ENCODE results near the gene CLEC18A.
A peak's percentile ranks its signal among the peaks of the same experiment; 100 is the strongest.
"Not testable (repeated sequence)": the region's sequence is repeated elsewhere in the genome, so short reads cannot be mapped to it uniquely, and the experiment has no call there.

Gene CLEC18A

DNA sequence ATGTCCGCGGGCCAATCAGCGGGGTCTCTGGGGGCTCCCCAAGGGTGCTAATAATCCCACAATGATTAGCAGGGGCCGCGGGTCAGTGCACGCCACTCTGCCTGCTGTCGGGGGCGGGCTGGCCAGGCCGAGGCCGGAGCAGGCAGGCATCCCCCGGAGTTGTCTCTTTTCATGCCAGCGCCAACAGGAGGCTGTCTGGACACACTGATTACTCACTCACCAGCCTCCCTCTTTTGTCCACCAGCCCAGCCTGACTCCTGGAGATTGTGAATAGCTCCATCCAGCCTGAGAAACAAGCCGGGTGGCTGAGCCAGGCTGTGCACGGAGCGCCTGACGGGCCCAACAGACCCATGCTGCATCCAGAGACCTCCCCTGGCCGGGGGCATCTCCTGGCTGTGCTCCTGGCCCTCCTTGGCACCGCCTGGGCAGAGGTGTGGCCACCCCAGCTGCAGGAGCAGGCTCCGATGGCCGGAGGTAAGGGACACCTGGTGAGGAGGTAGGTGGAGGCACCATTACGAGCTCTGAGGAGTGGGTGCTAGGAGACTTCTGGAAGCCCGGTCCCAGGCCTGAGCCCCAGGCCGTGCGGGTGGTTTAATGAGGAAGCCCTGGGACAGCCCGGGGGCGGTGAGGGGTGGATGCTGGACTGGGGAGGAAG lies at the start of gene CLEC18A:
Gene CLEC18A (plus strand): TSS at position 318 of the 655 bp plus-strand sequence. CDS start 33 bp downstream, at position 351.
- H3K4me3 Mint-ChIP-seq; H3K27ac Mint-ChIP-seq; DNase-seq; H3K36me3 Mint-ChIP-seq (ENCODE audit: low read depth); H3K4me1 Mint-ChIP-seq (ENCODE audit: low read depth); H3K27me3 Mint-ChIP-seq; H3K9me3 Mint-ChIP-seq: not testable (repeated sequence)

DNA sequence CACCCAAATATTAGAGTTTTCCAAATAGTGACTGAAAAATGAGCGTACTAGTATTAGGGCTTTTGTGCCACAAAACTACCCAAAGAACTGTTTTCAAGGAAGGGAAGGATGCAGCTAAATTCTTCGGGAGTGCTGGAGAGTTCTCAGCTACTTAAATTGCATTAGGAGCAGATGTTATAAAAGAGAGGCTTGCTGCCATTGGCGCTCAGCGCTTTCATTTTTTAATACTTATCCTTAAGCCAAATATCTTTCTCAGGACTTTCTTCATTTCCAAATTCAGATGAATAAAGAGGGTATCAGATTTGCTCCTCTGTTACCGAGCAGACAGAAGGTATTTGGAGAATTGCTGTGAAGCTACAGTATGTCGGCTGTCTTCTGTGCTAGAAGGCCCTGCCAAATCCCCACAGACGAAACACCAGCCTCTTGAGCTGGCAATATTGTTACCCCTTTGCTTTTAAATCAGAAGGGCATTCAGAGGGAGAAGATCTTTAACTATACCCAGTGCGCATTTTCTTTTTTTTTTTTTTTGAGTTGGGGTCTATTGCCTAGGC lies 47.2 kb upstream of the CLEC18A start:
- H3K27me3 Mint-ChIP-seq = no peaks in the 10 kb centered on the region
- H3K4me3 Mint-ChIP-seq = no peak overlapping the region
- H3K27ac Mint-ChIP-seq = no peak overlapping the region
- no peak for DNase-seq
- H3K4me1 Mint-ChIP-seq (ENCODE audit: low read depth) = no peaks in the 10 kb centered on the region
- no peaks in the 10 kb centered on the region for H3K9me3 Mint-ChIP-seq
- peaks cover 49% of the 10 kb centered on the region for H3K36me3 Mint-ChIP-seq (ENCODE audit: low read depth)

DNA sequence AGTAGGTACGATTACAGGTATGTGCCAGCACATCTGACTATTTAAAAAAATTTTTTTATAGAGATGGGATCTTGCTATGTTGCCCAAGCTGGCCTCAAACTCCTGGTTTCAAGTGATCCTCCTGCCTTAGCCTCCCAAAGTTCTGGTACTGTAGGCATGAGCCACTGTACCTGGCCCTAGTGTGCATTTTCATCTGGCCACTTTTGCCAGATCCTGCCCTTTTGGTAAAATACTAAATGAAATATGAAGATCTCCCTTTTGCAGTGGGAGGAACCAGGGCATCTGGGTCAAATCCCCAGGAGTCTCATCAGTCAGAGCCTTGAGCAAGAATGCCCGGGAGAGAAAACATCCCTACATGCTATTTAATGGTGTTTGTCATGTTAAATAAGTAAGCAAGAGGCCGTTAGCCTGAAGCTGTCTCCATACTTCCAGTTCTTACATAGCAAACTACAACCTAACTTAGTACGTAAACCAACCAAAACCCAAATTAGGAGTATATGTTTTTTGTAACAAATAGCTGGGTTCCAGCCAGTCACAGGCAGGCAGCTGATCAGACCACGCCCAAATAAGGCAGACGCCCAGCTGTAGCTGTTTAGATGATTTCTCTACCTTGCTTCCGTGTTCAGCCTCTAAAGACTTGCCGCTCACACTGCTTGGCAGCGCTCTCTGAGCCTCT lies 46.5 kb upstream of the CLEC18A start:
- H3K36me3 Mint-ChIP-seq (ENCODE audit: low read depth) = peaks cover 53% of the 10 kb centered on the region
- H3K4me3 Mint-ChIP-seq = no peak overlapping the region
- DNase-seq = no peak
- H3K27me3 Mint-ChIP-seq = no peaks in the 10 kb centered on the region
- no peaks in the 10 kb centered on the region for H3K9me3 Mint-ChIP-seq
- no peaks in the 10 kb centered on the region for H3K4me1 Mint-ChIP-seq (ENCODE audit: low read depth)
- no peak overlapping the region for H3K27ac Mint-ChIP-seq

DNA sequence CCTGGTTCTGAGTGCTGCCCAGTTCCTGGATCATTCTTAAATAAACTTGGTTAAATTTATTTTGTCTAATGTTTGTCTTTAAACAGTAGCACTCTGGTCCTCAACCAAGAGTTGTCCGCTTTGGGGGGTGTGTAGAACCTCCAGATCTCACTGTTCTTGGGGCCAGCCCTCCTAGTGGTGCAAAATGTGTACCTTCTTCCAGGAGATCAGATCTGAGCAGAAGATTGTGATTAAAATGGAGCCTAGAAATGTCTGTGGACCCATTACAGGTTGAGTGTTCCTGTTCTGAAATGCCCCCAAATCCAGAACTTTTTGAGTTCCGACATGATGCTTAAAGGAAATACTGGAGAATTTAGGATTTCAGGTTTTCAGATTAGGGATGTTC lies 46.0 kb upstream of the CLEC18A start:
- Mint-ChIP-seq H3K36me3 (ENCODE audit: low read depth) (peaks cover 53% of the 10 kb centered on the region), H3K9me3 (no peaks in the 10 kb centered on the region), H3K4me1 (ENCODE audit: low read depth) (no peaks in the 10 kb centered on the region), H3K4me3 (no peak overlapping the region), H3K27me3 (no peaks in the 10 kb centered on the region), H3K27ac (no peak overlapping the region)
- no peak for DNase-seq

DNA sequence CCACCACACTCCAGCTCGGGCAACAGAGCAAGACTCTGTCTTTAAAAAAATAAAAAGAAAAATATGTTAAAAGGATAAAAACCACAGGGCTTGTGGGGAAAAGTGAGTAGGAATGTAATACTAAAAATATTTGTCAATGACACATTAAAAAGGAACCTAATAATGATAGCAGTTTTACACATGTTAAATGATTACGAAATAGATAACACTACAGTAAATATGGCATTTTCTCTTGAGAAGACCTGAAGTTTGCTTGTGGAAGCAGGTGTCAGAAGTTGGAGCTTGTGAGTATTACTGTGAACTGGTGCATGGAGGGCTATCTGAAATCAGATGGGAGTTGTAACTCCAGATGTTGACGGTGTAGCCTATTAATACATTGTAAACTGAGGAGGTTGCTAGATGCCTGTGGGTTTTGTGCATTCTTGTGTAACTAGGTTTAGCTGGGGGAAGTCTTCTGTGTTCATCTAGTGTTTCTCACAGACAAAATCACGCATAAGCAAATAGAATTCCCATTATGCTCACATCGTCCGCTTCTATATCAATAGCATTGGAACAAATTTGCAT lies 44.2 kb upstream of the CLEC18A start:
- no peak for DNase-seq
- no peaks in the 10 kb centered on the region for H3K9me3 Mint-ChIP-seq
- peaks cover 51% of the 10 kb centered on the region for H3K36me3 Mint-ChIP-seq (ENCODE audit: low read depth)
- H3K27me3 Mint-ChIP-seq = no peaks in the 10 kb centered on the region
- H3K4me1 Mint-ChIP-seq (ENCODE audit: low read depth) = no peaks in the 10 kb centered on the region
- H3K4me3 Mint-ChIP-seq = no peak overlapping the region
- no peak overlapping the region for H3K27ac Mint-ChIP-seq

DNA sequence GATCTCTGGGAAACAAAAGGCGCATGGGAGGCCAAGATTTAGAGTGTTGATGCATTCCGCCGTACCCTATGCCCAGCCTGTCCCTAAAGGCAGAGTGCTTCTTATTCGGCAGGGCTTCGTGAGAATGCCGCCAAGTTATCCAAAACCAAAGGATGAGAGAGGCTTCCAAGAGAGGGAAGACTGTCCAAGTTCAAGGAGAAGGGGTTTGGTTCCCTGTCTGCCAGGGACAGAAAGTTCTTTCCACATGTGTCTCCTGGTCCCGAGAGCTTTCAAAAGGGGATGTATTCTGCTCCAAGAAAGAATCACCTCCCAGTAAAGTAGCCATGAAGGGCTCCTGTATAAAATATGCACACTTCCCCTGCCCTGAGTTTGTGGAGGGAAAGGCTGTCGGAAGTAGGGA lies 42.1 kb upstream of the CLEC18A start:
- no peak for DNase-seq
- no peaks in the 10 kb centered on the region for H3K4me1 Mint-ChIP-seq (ENCODE audit: low read depth)
- H3K9me3 Mint-ChIP-seq = no peaks in the 10 kb centered on the region
- H3K36me3 Mint-ChIP-seq (ENCODE audit: low read depth) = peaks cover 45% of the 10 kb centered on the region
- H3K4me3 Mint-ChIP-seq = no peak overlapping the region
- no peaks in the 10 kb centered on the region for H3K27me3 Mint-ChIP-seq
- H3K27ac Mint-ChIP-seq = no peak overlapping the region

DNA sequence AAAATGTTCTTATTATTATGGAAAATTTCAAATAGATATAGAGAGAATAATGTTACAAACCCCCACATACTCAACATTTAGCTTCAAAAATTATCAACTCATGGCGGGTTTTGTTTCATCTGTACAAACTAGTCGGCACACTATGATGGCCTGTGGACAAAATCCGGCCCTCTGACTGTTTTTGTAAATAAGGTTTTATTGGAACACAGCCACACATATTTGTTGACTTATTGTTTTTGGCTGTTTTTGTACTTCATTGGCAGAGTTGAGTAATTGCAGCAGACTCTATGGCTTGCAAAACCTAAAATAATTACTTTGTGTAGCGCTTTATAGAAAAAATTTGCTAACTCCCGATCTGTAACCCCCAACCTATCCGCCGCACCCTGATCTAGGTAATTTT lies 41.4 kb upstream of the CLEC18A start:
- H3K9me3 Mint-ChIP-seq = no peaks in the 10 kb centered on the region
- no peak for DNase-seq
- peaks cover 48% of the 10 kb centered on the region for H3K36me3 Mint-ChIP-seq (ENCODE audit: low read depth)
- H3K27me3 Mint-ChIP-seq = no peaks in the 10 kb centered on the region
- no peaks in the 10 kb centered on the region for H3K4me1 Mint-ChIP-seq (ENCODE audit: low read depth)
- no peak overlapping the region for H3K27ac Mint-ChIP-seq
- H3K4me3 Mint-ChIP-seq = no peak overlapping the region

DNA sequence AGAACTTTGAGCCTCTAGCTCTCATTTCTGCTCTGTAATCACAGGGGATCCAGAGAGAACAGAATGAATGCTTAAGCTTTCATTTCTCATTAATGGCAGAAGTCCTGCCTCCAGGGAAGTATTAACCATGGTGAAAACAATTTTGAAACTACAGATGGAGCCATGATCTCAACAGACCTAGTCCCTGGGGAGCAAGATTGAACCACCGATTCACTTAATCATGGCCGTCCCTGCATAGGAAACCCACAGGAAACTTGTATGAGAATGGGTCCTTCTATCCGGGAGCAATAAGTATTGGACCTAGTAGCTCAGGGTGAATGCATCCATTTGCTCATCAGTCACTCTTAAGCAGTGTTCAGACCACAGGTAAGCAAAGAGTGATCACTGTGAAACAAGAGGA lies 40.2 kb upstream of the CLEC18A start:
- no peak for DNase-seq
- Mint-ChIP-seq H3K9me3 (no peaks in the 10 kb centered on the region), H3K4me1 (ENCODE audit: low read depth) (no peaks in the 10 kb centered on the region), H3K27ac (no peak overlapping the region), H3K36me3 (ENCODE audit: low read depth) (peaks cover 51% of the 10 kb centered on the region), H3K27me3 (no peaks in the 10 kb centered on the region), H3K4me3 (no peak overlapping the region)

DNA sequence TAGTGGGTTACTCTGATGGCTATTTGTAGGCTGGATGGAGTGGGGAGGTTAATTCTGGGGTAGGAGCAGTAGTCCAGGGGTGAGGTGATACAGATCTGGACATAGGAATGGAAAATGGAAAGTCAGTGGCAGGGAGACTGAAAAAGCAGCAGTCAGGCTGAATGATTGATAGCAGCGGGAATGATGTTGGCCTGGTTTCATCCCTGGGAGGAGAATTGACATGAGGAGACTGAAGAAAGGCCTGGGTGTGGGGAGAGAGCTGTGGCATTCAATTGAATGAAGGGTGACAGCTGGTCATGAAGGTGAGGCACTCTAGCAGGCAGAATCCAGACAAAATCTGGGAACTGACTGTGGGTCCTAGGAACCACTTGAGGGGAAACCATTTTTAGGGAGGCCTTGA lies 34.7 kb upstream of the CLEC18A start:
- Mint-ChIP-seq H3K9me3 (no peaks in the 10 kb centered on the region), H3K27ac (no peak overlapping the region), H3K27me3 (no peaks in the 10 kb centered on the region), H3K4me1 (ENCODE audit: low read depth) (no peaks in the 10 kb centered on the region), H3K4me3 (no peak overlapping the region), H3K36me3 (ENCODE audit: low read depth) (peaks cover 43% of the 10 kb centered on the region)
- DNase-seq = no peak

DNA sequence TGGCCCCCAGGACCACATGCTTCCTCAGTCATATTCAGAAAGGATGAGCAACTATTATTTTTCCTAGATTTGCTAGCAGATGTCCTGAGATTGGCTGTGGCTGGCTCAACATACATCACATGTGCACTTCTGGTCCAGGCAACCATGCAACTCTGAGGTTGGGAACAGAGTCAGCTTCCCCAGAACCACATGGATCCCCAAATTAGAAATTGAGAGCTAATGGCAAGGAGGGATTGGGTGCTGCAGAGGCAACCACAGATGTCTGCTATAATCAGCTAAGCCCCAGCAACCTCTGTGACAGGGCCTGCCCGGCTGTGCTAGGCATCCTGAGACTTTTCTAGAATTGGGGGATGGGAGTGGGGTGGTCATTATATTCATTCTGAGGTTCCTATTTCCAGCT lies 33.8 kb upstream of the CLEC18A start:
- no peak overlapping the region for H3K4me3 Mint-ChIP-seq
- no peaks in the 10 kb centered on the region for H3K27me3 Mint-ChIP-seq
- no peaks in the 10 kb centered on the region for H3K4me1 Mint-ChIP-seq (ENCODE audit: low read depth)
- no peaks in the 10 kb centered on the region for H3K9me3 Mint-ChIP-seq
- H3K36me3 Mint-ChIP-seq (ENCODE audit: low read depth) = peaks cover 44% of the 10 kb centered on the region
- no peak overlapping the region for H3K27ac Mint-ChIP-seq
- DNase-seq = no peak

DNA sequence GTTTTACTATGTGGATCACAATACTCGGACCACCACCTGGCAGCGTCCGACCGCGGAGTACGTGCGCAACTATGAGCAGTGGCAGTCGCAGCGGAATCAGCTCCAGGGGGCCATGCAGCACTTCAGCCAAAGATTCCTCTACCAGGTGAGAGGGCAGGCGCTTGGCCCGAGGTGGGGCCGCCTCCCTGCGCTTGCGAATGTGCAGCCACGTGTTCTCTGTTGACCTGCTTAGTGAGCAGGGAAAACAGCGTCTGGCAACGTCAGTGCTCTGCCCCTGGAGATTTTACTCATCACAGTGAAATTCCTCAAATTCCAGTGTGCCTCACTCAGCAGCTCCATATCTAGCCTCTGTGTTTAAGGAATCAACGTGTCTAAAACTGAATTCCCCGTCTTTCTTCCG lies 33.4 kb upstream of the CLEC18A start:
- Mint-ChIP-seq H3K9me3 (no peaks in the 10 kb centered on the region), H3K27ac (no peak overlapping the region), H3K4me1 (ENCODE audit: low read depth) (no peaks in the 10 kb centered on the region), H3K27me3 (no peaks in the 10 kb centered on the region), H3K36me3 (ENCODE audit: low read depth) (peaks cover 44% of the 10 kb centered on the region), H3K4me3 (no peak overlapping the region)
- no peak for DNase-seq

DNA sequence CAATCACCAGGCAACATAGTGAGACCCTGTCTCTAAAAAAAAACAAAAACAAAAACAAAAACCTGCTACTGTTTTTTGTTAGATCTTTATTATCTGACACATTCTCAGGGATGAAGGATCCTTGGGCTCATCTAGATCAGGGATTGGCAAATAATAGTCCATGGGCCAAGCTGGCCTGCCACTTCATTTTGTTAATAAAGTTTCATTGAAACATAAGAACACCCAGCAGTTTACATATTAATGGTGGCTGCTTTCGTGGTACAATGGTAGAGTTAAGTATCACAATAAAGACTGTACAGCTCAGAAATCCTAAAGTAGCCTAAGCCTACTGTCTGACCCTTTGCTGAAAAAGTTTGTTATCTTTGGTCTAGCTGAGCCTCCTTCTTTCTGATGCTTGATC lies 32.9 kb upstream of the CLEC18A start:
- Mint-ChIP-seq H3K27me3 (no peaks in the 10 kb centered on the region), H3K4me3 (no peak overlapping the region), H3K27ac (no peak overlapping the region), H3K36me3 (ENCODE audit: low read depth) (peaks cover 44% of the 10 kb centered on the region), H3K4me1 (ENCODE audit: low read depth) (no peaks in the 10 kb centered on the region), H3K9me3 (no peaks in the 10 kb centered on the region)
- DNase-seq = no peak

DNA sequence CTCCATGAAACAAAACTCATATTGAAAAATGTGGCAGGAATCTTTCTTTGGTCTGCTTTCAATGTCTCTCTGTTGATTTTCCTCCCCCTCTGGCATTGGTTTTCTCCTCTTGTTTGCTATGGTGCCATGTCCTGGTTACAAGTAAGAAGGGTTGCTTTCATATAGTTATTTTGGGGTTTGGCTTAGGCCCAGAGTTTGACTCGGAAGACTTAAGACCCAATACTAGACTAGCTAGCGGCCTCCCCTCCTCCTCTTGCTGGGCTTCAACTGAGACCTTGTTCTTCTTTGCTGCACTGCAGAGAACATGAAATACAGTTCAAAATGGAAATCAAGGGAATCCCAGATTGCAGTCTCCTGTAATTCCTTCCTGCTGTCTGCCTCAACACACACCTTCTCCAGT lies 30.0 kb upstream of the CLEC18A start:
- Mint-ChIP-seq H3K27me3 (no peaks in the 10 kb centered on the region), H3K4me3 (no peak overlapping the region), H3K36me3 (ENCODE audit: low read depth) (peaks cover 47% of the 10 kb centered on the region), H3K9me3 (no peaks in the 10 kb centered on the region), H3K27ac (no peak overlapping the region), H3K4me1 (ENCODE audit: low read depth) (no peaks in the 10 kb centered on the region)
- DNase-seq = no peak

DNA sequence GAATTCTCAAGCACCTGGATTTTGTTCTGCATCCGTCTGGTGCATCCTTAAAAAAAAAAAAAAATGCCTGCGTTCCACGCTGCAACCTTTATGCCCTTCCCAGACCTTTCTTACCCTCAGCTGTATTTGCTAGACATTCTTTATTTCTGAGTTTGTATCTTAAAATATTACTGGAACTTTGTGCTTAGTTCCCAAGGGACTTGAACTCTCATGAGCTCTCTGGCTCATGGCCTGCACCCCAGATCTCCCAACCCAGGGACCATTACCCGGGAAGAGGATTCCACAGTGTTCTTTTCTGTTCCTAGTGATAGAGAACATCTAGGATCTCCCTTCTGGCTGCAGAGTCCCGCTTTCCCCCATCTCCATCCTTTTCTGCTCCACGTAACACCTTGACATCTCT lies 28.9 kb upstream of the CLEC18A start:
- Mint-ChIP-seq H3K9me3 (no peaks in the 10 kb centered on the region), H3K4me1 (ENCODE audit: low read depth) (no peaks in the 10 kb centered on the region), H3K4me3 (no peak overlapping the region), H3K27me3 (no peaks in the 10 kb centered on the region), H3K36me3 (ENCODE audit: low read depth) (peaks cover 52% of the 10 kb centered on the region), H3K27ac (peak overlapping the region; percentile 26)
- DNase-seq = no peak

DNA sequence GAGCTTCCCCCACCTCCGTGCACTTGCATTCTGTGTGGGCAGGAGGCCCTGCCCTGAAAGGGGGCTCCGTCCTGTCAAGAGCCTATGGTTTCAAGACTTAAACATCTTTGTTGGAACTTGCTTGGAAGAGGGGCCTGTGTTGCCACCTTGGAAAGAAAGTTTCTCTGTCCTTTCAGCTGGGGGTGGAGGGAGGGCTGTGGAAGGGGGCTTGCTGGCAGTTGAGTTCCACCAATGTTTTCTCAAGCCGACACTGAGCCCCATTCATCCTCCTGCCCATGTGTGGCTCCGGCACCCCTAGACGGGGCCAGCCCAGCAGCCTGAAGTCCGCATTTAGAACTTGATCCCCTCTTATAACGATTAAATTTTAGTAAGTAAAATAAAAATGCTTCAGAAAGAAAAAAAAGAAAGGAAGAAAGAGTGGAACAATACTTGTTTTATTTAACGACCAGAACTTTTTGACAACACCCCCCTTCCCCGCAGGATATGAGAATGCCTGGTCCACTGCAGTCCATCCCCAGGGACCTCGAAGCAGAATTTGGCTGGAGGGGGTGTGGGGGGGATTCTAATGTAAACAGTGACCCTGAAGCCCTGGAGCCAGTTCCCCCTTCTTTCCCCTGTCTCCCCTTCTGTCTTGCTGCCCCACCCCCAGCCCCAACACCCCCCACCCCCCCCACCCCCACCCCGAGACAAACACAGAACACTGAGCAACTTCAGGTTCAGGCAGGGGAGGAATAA lies 26.9 kb upstream of the CLEC18A start:
- H3K4me3 Mint-ChIP-seq = no peak overlapping the region
- peaks cover 44% of the 10 kb centered on the region for H3K36me3 Mint-ChIP-seq (ENCODE audit: low read depth)
- H3K27ac Mint-ChIP-seq = no peak overlapping the region
- no peaks in the 10 kb centered on the region for H3K27me3 Mint-ChIP-seq
- no peaks in the 10 kb centered on the region for H3K4me1 Mint-ChIP-seq (ENCODE audit: low read depth)
- no peaks in the 10 kb centered on the region for H3K9me3 Mint-ChIP-seq
- no peak for DNase-seq

Measured in activated T-cell treated with anti-CD3 and anti-CD28 coated beads, Interleukin-2, amount 50 U/mL, for 24 hours (primary cell).